HG03558 (cell line): ENCODE results near the gene RPL5.
"Not testable (repeated sequence)": the region's sequence is repeated elsewhere in the genome, so short reads cannot be mapped to it uniquely, and the experiment has no call there.

Experiments
- ATAC-seq: cut with Tn5 transposase; IDR thresholded peaks from one replicate; pipeline ENCODE4 v1.9.1; 2021; ENCODE audit warnings: moderate number of reproducible peaks; ENCODE audit not compliant: unreplicated experiment; ENCODE audit errors: extremely low read depth

RPL5 gene

GRCh38 chr1:92831762-92832536, at the start of gene RPL5:
RPL5 (plus strand) TSS chr1:92832040; CDS start chr1:92832115, 75 bp downstream.
- ATAC-seq: peak; percentile 94

GRCh38 chr1:92783550-92783949, 48.3 kb upstream of the RPL5 start:
- ATAC-seq: not testable (repeated sequence)

GRCh38 chr1:92784021-92784638, 47.7 kb upstream of the RPL5 start:
- ATAC-seq: no peak

DNA sequence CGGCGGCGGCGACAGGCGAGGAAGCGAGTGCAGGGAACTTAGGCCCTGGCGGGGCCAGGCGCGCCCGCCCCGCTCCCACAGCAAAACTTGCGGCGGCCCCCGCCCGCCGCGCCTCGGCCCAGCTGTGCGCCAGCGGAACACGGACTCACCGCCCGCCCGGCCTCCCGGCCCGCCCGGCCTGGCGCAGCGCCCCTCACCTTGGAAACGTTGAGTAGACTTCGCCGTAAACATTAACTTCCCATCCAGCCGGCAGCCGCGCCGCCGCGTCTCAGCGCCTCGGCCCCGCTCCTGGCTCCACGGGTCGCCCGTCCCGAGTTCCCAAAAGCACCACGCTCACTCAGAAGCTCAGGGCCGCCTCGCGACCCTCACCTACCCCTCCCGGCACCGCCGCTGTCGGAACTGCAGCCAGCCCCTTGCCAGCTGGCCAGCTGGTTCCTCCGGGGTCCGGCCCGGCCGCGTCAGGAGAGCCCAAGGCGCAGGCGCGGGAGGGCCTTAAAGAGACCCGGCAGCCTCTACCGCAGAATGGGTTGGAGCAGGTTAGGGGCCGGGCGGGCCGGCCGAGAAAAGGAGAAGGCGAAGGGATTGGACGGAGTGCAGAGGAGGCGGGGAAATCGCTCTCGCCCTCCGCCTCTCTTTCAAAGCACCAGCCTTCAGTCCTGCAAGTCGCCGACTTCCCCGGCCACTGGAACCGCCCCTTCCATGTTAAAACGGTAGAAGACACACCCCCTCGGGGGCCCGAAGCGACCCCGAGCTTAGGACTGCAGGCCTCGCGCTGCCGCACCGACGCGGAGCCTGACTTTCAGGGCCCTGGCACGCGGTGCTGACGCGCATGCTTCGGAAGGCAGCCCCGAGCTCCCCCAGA, 47.0 kb upstream of the RPL5 start, which contains the start of gene EVI5:
Gene EVI5 (minus strand): TSS at position 470 of the 862 bp plus-strand sequence. CDS start 48,562 bp downstream, outside the sequence.
- ATAC-seq: peak; percentile 76

DNA sequence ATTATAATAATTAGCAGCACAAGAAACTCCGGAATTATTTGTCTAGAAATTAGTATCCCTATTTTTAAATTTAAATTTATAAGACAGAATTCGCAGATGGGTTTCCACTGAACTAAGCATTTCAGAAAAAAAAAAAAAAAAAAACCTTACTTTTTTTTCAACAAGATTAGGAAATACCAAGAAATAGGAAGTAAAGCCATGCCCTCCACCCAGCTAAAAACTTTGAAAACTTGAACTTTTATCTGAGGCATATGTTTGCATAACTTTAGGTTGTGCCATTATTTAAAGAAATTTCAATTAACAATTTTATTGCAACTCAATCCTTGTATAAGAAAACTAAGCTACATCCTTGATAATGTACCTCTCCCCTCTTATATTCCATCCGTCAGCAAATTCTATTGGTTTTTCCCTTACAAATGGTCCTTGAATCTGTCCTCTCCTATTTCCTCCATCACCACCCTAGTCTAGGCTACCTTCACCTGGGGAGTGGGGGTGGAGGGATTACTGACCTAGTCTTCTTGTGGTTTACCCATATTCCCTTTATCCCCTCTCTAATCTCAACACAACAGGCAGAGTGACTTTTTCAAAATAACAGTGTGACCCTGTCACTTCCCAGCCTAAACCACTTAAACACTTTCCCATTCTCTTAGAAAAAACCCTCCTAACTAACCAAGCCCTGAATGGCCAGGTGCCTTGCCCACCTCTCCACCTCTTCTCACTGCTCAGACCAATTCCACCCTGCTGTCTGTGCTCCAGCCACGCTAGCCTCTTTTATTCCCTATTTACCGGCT, 45.5 kb upstream of the RPL5 start:
- no peak for ATAC-seq

DNA sequence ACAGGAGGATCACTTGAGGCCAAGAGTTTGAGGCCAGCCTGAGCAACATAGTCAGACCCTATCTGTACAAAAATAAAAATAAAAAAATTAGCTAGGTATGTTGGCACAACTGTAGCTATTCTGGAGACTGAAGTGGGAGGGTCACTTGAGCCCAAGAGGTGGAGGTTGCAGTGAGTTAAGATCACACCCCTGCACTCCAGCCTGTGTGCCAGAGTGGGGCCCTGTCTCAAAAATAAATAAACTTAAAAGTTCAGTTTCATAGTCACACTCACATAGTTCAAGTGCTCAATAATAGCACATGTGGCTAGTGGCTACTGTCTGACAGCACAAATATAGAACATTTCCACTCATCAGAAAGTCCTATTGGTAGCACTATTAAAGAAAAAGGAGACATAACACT, 41.8 kb upstream of the RPL5 start:
- no peak for ATAC-seq

- no peak for ATAC-seq
Measured at GRCh38 chr1:92790867-92791266, 41.0 kb upstream of the RPL5 start.

DNA sequence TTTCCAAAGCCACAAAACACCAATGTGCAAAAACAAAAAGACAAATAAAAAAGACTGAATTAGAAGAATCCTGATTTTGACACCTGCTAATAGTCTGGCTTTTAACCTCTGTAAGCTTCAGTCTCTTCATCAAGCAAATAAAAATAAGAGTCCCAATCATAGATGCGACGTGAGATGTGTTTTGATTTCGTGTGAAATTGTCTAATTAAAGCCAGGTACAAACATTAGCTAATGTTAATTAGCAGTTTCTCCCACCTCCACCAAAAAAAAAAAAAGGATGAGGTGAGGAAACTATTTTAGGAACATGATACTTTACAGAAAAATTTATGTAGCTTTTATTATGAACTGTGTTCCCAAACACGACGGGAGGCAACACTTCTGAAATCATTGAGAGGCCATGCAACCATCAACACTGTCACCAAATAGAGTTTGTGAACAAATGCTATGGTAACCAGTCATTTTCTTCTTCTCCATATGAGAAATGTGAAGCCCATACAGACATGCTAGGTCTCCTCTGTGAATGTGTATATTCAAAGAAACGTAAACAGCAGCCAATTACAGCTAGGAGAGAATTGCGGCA, 40.3 kb upstream of the RPL5 start:
- no peak for ATAC-seq

DNA sequence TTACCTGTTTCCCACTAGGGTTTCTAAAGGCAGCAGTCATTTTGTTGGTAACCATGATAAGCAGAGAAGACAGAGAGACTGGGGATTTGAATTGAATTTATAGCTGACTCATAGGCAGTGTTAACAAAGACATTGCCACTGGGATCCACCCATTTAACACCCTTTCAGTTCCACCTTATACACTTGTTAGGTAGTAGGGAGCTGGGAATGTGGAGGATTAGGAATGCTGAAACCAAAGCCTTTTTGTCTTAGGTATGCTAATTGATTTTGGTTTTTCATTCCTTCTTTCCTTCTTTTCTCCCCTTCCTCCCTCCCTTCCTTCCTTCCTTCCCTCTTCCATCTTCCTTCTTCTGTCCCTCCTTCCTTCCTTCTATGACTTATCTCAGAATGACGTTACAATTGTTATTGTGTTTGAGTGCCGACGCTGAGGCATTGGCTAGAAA, 39.5 kb upstream of the RPL5 start:
- ATAC-seq: no peak

DNA sequence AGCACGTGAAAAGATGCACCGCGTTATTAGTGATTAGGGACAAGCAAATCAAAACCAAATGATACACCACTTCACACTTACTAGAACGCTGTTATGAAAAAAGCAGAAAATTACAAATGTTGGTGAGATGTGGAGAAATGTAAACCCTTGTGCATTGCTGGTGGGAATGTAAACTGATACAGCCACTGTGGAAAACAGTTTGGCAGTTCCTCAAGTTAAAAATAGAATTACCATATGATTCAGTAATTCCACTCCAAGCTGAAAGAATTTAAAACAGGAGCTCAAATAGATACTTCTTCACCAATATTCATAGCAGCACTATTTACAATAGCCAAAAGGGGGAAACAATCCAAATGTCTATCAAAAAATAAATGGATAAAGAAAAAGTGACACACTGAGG, 36.7 kb upstream of the RPL5 start:
- no peak for ATAC-seq

GRCh38 chr1:92797297-92797696, 34.5 kb upstream of the RPL5 start:
- no peak for ATAC-seq

- ATAC-seq: no peak
Measured at GRCh38 chr1:92797961-92798360, 33.9 kb upstream of the RPL5 start.

- no peak for ATAC-seq
Measured at GRCh38 chr1:92803140-92803887, 28.5 kb upstream of the RPL5 start.

DNA sequence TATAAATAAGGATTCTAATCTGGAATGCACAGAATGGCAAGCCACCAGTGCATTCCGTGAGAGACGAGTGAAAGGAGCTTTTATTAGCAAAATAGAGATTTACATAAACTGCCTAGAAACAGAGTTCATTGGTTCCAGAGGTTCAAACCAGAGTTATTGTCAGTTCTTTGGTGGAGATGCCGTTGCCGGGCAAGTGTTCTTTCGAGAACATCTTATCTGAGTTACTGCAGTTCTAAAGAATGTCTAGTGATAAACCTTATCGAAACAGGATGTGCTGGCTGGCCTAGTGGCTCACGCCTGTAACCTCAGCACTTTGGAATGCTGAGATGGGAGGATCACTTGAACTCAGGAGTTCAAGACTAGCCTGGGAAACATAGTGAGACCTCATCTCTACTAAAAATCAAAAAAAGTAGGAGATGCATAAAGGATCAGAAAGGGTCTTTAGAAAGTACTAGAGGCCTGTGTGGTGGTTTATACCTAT, 27.1 kb upstream of the RPL5 start:
- no peak for ATAC-seq

- ATAC-seq: no peak
Measured at GRCh38 chr1:92805216-92805615, 26.6 kb upstream of the RPL5 start.

GRCh38 chr1:92808381-92808780, 23.5 kb upstream of the RPL5 start:
- no peak for ATAC-seq

GRCh38 chr1:92816732-92817131, 15.1 kb upstream of the RPL5 start:
- ATAC-seq: no peak

DNA sequence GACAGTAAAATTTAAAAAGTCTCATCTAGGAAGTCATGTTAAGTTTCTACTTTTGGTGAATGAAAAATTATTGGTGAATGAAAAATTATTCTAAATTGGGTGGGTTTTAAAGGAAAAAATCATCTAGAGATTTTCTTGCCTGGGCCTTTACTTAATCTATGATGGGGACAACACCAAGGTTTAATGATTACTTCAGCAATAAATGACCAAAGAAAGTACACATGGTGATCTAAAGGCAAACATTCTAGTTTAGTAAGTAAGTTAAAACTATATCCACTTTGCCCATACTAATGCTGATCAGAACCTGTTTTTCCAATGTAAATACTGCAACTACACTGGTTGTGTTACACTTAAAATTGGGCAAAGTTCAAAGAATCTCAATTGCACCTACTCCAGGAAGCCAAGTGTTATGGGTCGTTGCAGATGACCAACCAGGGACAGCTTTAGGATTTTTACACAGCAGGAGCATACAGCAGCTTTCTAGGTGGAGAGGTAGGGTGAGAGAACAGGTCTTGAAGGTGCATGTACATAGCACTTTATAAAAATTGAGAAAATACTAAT, 14.6 kb upstream of the RPL5 start:
- ATAC-seq: no peak
